H9 (cell line): ENCODE measurements around the gene NUP160. TPM values are rescaled to one million over a fixed set of nuclear protein-coding genes. Genes with fewer than 3 reads are reported as not detected.
A peak's percentile ranks its signal among the peaks of the same experiment; 100 is the strongest.

Source experiments
- DNase-seq: peaks from one replicate; pipeline ENCODE4 v3.0.0-alpha.2; 2017
- H2AFZ ChIP-seq: one replicate; pipeline ENCODE4 v1.6.1; 2013; ENCODE audit warnings: mild to moderate bottlenecking, low read length, control low read depth, moderate library complexity
- H2AK5ac ChIP-seq: 2 replicates; pipeline ENCODE4 v1.6.1; 2013; ENCODE audit warnings: low read length, control low read depth, mixed read lengths; ENCODE audit not compliant: insufficient read length
- H2BK120ac ChIP-seq: one replicate; pipeline ENCODE4 v1.6.1; 2013; ENCODE audit warnings: low read depth, mild to moderate bottlenecking, low read length, control low read depth, inconsistent platforms; ENCODE audit not compliant: poor library complexity, severe bottlenecking
- H2BK12ac ChIP-seq: 2 replicates; pipeline ENCODE4 v1.6.1; 2013; ENCODE audit warnings: low read length, control low read depth, mixed read lengths, low read depth; ENCODE audit not compliant: insufficient read length
- H2BK15ac ChIP-seq: 2 replicates; pipeline ENCODE4 v1.6.1; 2013; ENCODE audit warnings: low read depth, low read length, control low read depth
- H2BK20ac ChIP-seq: one replicate; pipeline ENCODE4 v1.6.1; 2013; ENCODE audit warnings: low read depth, mild to moderate bottlenecking, low read length, control low read depth, inconsistent platforms; ENCODE audit not compliant: poor library complexity, severe bottlenecking
- H2BK5ac ChIP-seq: 2 replicates; pipeline ENCODE4 v1.6.1; 2013; ENCODE audit warnings: low read length, control low read depth, mixed read lengths; ENCODE audit not compliant: insufficient read length
- H3K14ac ChIP-seq: 2 replicates; pipeline ENCODE4 v1.6.1; 2013; ENCODE audit warnings: low read length, control low read depth; ENCODE audit not compliant: insufficient read depth
- H3K18ac ChIP-seq: 2 replicates; pipeline ENCODE4 v1.6.1; 2013; ENCODE audit warnings: low read depth, mild to moderate bottlenecking, mixed read lengths, low read length, control low read depth; ENCODE audit not compliant: insufficient read length
- H3K23ac ChIP-seq: 2 replicates; pipeline ENCODE4 v1.6.1; 2013; ENCODE audit warnings: low read length, control low read depth, mixed read lengths, low read depth; ENCODE audit not compliant: insufficient read length
- H3K23me2 ChIP-seq: 2 replicates; pipeline ENCODE4 v1.6.1; 2013; ENCODE audit warnings: low read depth, mild to moderate bottlenecking, mixed read lengths, low read length, control low read depth; ENCODE audit not compliant: insufficient read length, poor library complexity, severe bottlenecking
- H3K27ac ChIP-seq: 2 replicates; pipeline ENCODE4 v1.5.1; 2013; ENCODE audit warnings: low read length, control low read depth, mixed read lengths, low read depth; ENCODE audit not compliant: insufficient read length
- H3K27me3 ChIP-seq: 2 replicates; pipeline ENCODE4 v1.6.1; 2013; ENCODE audit warnings: low read length, control low read depth, inconsistent platforms; ENCODE audit not compliant: insufficient read depth
- H3K4ac ChIP-seq: 2 replicates; pipeline ENCODE4 v1.6.1; 2013; ENCODE audit warnings: low read depth, mild to moderate bottlenecking, control low read depth, inconsistent platforms, low read length, moderate library complexity
- H3K4me1 ChIP-seq: 2 replicates; pipeline ENCODE4 v1.6.1; 2013; ENCODE audit warnings: low read length, control low read depth, inconsistent platforms; ENCODE audit not compliant: insufficient read depth
- H3K4me2 ChIP-seq: 2 replicates; pipeline ENCODE4 v1.6.1; 2013; ENCODE audit warnings: low read length, control low read depth, mixed read lengths; ENCODE audit not compliant: insufficient read length, insufficient read depth
- H3K56ac ChIP-seq: 2 replicates; pipeline ENCODE4 v1.6.1; 2013; ENCODE audit warnings: low read depth, mild to moderate bottlenecking, mixed read lengths, low read length, control low read depth; ENCODE audit not compliant: insufficient read length
- H3K79me1 ChIP-seq: 2 replicates; pipeline ENCODE4 v1.6.1; 2013; ENCODE audit warnings: low read depth, mild to moderate bottlenecking, moderate library complexity, low read length, control low read depth, inconsistent platforms; ENCODE audit not compliant: insufficient read depth, poor library complexity, severe bottlenecking
- H3K79me2 ChIP-seq: 2 replicates; pipeline ENCODE4 v1.6.1; 2013; ENCODE audit warnings: low read length, control low read depth, inconsistent platforms; ENCODE audit not compliant: insufficient read depth
- H3K9ac ChIP-seq: 2 replicates; pipeline ENCODE4 v1.6.1; 2013; ENCODE audit warnings: low read length, control low read depth, mixed read lengths; ENCODE audit not compliant: insufficient read length; ENCODE audit errors: extremely low read depth
- H3K9me3 ChIP-seq: one replicate; pipeline ENCODE4 v1.6.1; 2013; ENCODE audit warnings: low read depth, low read length, inconsistent platforms; ENCODE audit not compliant: control insufficient read depth
- H3T11ph ChIP-seq: one replicate; pipeline ENCODE4 v1.6.1; 2013; ENCODE audit warnings: mild to moderate bottlenecking, low read length, control low read depth, inconsistent platforms
- H4K20me1 ChIP-seq: one replicate; pipeline ENCODE4 v1.6.1; 2013; ENCODE audit not compliant: control insufficient read depth, insufficient read length, insufficient read depth
- H4K5ac ChIP-seq: 2 replicates; pipeline ENCODE4 v1.6.1; 2013; ENCODE audit warnings: low read depth, mild to moderate bottlenecking, mixed read lengths, low read length, control low read depth; ENCODE audit not compliant: insufficient read length
- H4K8ac ChIP-seq: replicated peaks from 2 replicates; pipeline ENCODE4 v1.6.1; 2013; ENCODE audit warnings: low read length, control low read depth, mixed read lengths, low read depth; ENCODE audit not compliant: insufficient read length
- H4K91ac ChIP-seq: 2 replicates; pipeline ENCODE4 v1.6.1; 2013; ENCODE audit warnings: low read depth, mild to moderate bottlenecking, moderate library complexity, mixed read lengths, low read length, control low read depth; ENCODE audit not compliant: insufficient read length
- H3K27ac Mint-ChIP-seq, 3 experiments: 2 replicates in 2 of 3; 3 replicates in 1 of 3; pipeline ENCODE4 v1.8.0; 2020 to 2021; ENCODE audit warnings: mixed read lengths in 3 of 3, mild to moderate bottlenecking in 1 of 3, moderate library complexity in 1 of 3
- H3K27me3 Mint-ChIP-seq: 2 replicates; pipeline ENCODE4 v1.8.0; 2021; ENCODE audit warnings: low read depth, mild to moderate bottlenecking, moderate library complexity, mixed read lengths
- H3K36me3 Mint-ChIP-seq, 3 experiments: 2 replicates in 2 of 3; 3 replicates in 1 of 3; pipeline ENCODE4 v1.8.0; 2020 to 2021; ENCODE audit warnings: low read depth in 3 of 3, mixed read lengths in 3 of 3; ENCODE audit not compliant: insufficient read depth in 1 of 3
- H3K4me1 Mint-ChIP-seq, 2 experiments: 2 replicates each; pipeline ENCODE4 v1.8.0; 2020; ENCODE audit warnings: mixed read lengths in 2 of 2
- H3K4me3 Mint-ChIP-seq, 2 experiments: 2 replicates in 1 of 2; 3 replicates in 1 of 2; pipeline ENCODE4 v1.8.0; 2020 to 2021; ENCODE audit warnings: mild to moderate bottlenecking in 2 of 2, mixed read lengths in 2 of 2, moderate library complexity in 1 of 2
- H3K9me3 Mint-ChIP-seq, 2 experiments: 2 replicates in 1 of 2; 3 replicates in 1 of 2; pipeline ENCODE4 v1.8.0; 2020; ENCODE audit warnings: mild to moderate bottlenecking in 2 of 2, mixed read lengths in 2 of 2, moderate library complexity in 1 of 2
- CTCF ChIP-seq: fragments of 200-600 bp; sonication (generic); conservative IDR thresholded peaks from 3 replicates; pipeline ENCODE4 v1.8.0; 2021; ENCODE audit warnings: antibody characterized with exemption, mild to moderate bottlenecking
- WGBS: extraction: QIAGEN DNeasy Blood & Tissue Kit; methylation state at CpG from one replicate; pipeline ENCODE4 v1.1.7; 2013; ENCODE audit warnings: missing lambda C conversion rate, low lambda C conversion rate, mixed read lengths; ENCODE audit not compliant: insufficient read length; ENCODE audit errors: extremely low coverage; 5-methylcytosine and 5-hydroxymethylcytosine counted together
- total RNA-seq: library from RNA; stranded (reverse); gene quantifications from 2 replicates; pipeline ENCODE4 v1.2.1, GENCODE V29; 2021

NUP160 gene
- total RNA-seq, 1 experiment from 2014 or later = 86.1 TPM

- Histone ChIP-seq H3K27me3 (no peaks in the 10 kb centered on the region), H3K4ac (peak overlapping the region; percentile 11; the same call in 1 of the 2 replicates), H2BK20ac (no peak overlapping the region), H4K8ac (no peak overlapping the region), H3K56ac (peak overlapping the region; percentile 75), H3K23me2 (peaks cover 6% of the 10 kb centered on the region), H3K23ac (no peak overlapping the region), H3K79me1 (no peaks in the 10 kb centered on the region), H3K4me2 (peak overlapping the region; percentile 93), H2BK15ac (no peak overlapping the region), H3K18ac (peak overlapping the region; percentile 99), H2BK12ac (no peak overlapping the region), H4K5ac (peak overlapping the region; percentile 89), H2AFZ (no peak overlapping the region), H4K91ac (no peak overlapping the region), H2BK5ac (peak overlapping the region; percentile 86), H3K79me2 (peaks cover 12% of the 10 kb centered on the region; the same call in 1 of the 2 replicates), H4K20me1 (no peaks in the 10 kb centered on the region), H2BK120ac (no peak overlapping the region), H3K4me1 (no peaks in the 10 kb centered on the region), H3K9me3 (no peaks in the 10 kb centered on the region), H3K9ac (peak overlapping the region; percentile 99), H2AK5ac (no peak overlapping the region), H3K14ac (peak overlapping the region; percentile 100), H3T11ph (no peak overlapping the region), H3K27ac (peak overlapping the region; percentile 57)
- no peak for DNase-seq
- Mint-ChIP-seq H3K9me3 (no peaks in the 10 kb centered on the region; a peak in 1 of 5 replicates), H3K4me3 (peak overlapping the region; percentile 98 to 99), H3K27me3 (no peaks in the 10 kb centered on the region), H3K4me1 (peaks cover 14 to 15% of the 10 kb centered on the region in 2 experiments), H3K36me3 (peaks cover 14 to 25% (median 20%) of the 10 kb centered on the region in 3 experiments), H3K27ac (peak overlapping the region; percentile 98 to 99 (median 98))
- no CpG with 5 or more reads among the region's 8 CpGs for WGBS
- TF ChIP-seq CTCF = no peak
Observed at GRCh38 chr11:47847537-47847891, 636 bp downstream of the NUP160 start.
